Measurements from ENCODE around the gene COG2. TPM values are rescaled to one million over a fixed set of nuclear protein-coding genes. Genes with fewer than 3 reads are reported as not detected.

Gene COG2
- total RNA-seq, 1 donor from 2014 or later = 20.4 TPM

DNA sequence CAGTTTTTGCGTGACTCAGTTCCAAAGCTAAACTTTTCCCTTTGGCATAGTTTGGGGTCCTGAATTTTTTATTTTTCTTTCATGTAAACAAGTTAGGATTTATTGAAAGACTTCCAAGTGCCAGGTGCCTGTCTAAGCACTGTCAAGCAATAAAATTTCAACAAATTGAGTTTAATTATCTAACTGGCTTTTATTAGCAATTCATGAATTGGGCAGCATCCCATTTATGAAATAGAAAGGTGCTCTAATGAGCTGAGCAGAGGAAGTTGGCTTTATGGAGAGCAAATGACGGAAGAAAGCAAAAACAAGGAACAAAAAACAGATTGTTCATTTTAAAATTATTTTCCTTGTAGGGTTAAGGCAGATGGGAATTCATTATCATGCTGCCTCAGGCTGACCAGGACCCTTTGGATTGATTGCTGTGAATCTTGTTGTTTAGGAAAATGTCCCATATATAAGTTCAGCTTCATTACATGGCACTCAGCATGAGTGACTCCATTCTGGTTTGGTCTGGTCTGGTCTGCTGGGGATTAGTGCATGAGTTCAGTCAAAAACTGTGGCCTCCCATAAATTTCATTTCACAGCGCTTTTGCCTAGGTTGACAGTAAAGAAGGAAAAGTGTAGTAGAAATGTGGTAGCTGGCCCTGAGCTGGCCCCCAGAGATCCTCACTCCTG lies 21.5 kb upstream of the COG2 start:
- DNase-seq (ENCODE audit: extremely low spot score in 2 of 2) = no peak
- Histone ChIP-seq H3K4me1 (no peaks in the 10 kb centered on the region), H3K27me3 (no peaks in the 10 kb centered on the region), H3K36me3 (no peaks in the 10 kb centered on the region), H3K9me3 (no peaks in the 10 kb centered on the region), H3K4me3 (no peak overlapping the region), H3K27ac (no peak overlapping the region)
- TF ChIP-seq POLR2A (IDR thresholded peaks at IDR 0.05) = no peak
- no peak for TF ChIP-seq POLR2AphosphoS5 (IDR thresholded peaks at IDR 0.05; ENCODE audit: insufficient read depth in 1 of 2, low read depth in 1 of 2)
- TF ChIP-seq, protein P1, sequence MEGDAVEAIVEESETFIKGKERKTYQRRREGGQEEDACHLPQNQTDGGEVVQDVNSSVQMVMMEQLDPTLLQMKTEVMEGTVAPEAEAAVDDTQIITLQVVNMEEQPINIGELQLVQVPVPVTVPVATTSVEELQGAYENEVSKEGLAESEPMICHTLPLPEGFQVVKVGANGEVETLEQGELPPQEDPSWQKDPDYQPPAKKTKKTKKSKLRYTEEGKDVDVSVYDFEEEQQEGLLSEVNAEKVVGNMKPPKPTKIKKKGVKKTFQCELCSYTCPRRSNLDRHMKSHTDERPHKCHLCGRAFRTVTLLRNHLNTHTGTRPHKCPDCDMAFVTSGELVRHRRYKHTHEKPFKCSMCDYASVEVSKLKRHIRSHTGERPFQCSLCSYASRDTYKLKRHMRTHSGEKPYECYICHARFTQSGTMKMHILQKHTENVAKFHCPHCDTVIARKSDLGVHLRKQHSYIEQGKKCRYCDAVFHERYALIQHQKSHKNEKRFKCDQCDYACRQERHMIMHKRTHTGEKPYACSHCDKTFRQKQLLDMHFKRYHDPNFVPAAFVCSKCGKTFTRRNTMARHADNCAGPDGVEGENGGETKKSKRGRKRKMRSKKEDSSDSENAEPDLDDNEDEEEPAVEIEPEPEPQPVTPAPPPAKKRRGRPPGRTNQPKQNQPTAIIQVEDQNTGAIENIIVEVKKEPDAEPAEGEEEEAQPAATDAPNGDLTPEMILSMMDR (IDR thresholded peaks at IDR 0.05) = no peak
- intact Hi-C loops (cut with DNase I) = no loop called here

DNA sequence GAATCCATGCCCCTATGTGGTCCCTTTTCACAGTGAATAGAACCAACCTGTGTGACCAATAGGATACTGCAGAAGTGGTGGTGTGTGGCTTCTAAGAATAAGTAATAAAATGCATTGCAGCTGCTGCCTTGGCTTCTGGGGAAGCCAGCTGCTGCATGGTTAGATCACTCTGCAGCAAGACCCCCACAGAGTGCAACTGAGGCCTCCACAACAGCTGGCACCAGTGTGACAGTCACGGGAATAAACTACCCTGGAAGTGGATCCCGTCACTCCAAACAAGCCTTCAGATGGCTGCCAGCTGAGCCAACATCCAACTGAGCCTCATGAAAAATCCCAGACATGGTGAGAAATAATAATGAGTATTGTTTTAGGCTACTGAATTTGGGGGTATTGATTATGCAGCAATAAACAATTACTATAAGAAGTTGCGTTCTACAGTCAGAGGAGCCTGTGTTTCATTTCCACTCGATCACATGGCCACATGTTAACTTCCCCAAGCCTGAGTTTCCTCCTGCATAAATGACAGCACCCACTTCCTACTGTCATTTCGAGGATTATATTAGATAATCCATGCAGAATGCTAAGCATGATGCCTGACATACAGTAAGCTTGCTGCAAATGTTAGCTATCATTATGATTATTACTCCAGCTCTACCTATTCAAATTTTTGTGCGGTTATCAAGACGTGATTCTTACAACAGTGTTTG lies 20.8 kb upstream of the COG2 start:
- H3K27me3 ChIP-seq = no peaks in the 10 kb centered on the region
- TF ChIP-seq POLR2AphosphoS5 (IDR thresholded peaks at IDR 0.05; ENCODE audit: insufficient read depth in 1 of 2, low read depth in 1 of 2) (no peak), POLR2A (IDR thresholded peaks at IDR 0.05) (no peak)
- TF ChIP-seq, protein P1 (IDR thresholded peaks at IDR 0.05) = no peak
- intact Hi-C loops (cut with DNase I) = no loop called here
- H3K36me3 ChIP-seq = no peaks in the 10 kb centered on the region
- DNase-seq (ENCODE audit: extremely low spot score in 2 of 2) = no peak
- H3K27ac ChIP-seq = no peak overlapping the region
- no peaks in the 10 kb centered on the region for H3K4me1 ChIP-seq
- H3K4me3 ChIP-seq = no peak overlapping the region
- no peaks in the 10 kb centered on the region for H3K9me3 ChIP-seq

DNA sequence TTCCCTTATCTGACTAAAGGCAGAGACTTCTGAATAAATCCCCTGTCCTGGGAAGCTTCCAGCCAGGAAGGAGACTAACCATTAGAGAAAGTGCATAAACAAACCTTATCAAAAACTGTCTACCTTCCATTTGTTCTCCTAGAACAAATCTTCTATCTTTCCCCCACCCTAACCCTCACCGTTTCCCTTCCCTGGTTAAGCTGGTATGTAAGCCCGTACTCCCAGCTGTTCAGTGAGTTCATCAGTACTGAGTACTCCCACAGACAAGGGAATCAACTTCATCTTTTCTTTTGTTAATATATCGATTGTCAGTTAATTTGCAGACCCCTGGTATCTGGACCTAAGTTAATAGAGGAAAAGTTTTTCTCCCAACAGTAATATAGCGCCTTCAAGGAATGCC lies 20.1 kb upstream of the COG2 start:
- no peak overlapping the region for H3K4me3 ChIP-seq
- intact Hi-C loops (cut with DNase I) = no loop called here
- DNase-seq (ENCODE audit: extremely low spot score in 2 of 2) = no peak
- no peaks in the 10 kb centered on the region for H3K36me3 ChIP-seq
- no peaks in the 10 kb centered on the region for H3K9me3 ChIP-seq
- H3K27ac ChIP-seq = no peak overlapping the region
- no peak for TF ChIP-seq POLR2AphosphoS5 (IDR thresholded peaks at IDR 0.05; ENCODE audit: insufficient read depth in 1 of 2, low read depth in 1 of 2)
- TF ChIP-seq POLR2A (IDR thresholded peaks at IDR 0.05) = no peak
- TF ChIP-seq, protein P1 (IDR thresholded peaks at IDR 0.05) = no peak
- no peaks in the 10 kb centered on the region for H3K4me1 ChIP-seq
- no peaks in the 10 kb centered on the region for H3K27me3 ChIP-seq

DNA sequence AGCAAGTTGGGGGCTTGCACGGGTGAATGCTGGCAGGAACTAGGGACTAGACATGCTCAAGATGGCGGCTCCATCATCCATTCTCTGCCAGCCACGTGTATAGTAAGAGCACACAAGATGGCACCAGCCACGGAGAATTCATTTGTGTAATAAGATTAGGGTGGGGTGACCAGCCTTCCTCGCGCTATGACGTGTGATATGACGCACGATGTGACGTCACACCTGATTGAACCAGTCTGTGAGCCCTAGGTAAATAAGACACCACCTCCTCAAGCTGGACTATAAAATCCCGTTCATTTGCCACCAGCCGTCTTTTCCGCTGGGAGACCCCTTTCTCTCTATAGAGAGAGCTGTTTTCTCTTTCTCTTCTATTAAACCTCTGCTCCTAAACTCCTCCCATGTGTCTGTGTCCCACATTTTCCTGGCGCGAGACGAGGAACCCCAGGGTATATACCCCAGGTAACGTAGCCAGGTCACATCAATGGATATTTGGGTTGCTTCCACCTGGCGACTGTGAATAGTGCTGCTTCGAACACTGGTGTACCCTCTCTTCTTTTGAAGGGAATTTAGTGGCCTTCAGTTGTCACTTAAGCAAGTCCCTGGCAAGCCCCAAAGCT lies 18.1 kb upstream of the COG2 start:
- H3K27me3 ChIP-seq = no peaks in the 10 kb centered on the region
- H3K9me3 ChIP-seq = no peaks in the 10 kb centered on the region
- no peaks in the 10 kb centered on the region for H3K36me3 ChIP-seq
- TF ChIP-seq, protein P1 (IDR thresholded peaks at IDR 0.05) = no peak
- TF ChIP-seq POLR2A (IDR thresholded peaks at IDR 0.05) (no peak), POLR2AphosphoS5 (IDR thresholded peaks at IDR 0.05; ENCODE audit: insufficient read depth in 1 of 2, low read depth in 1 of 2) (no peak)
- no peak overlapping the region for H3K27ac ChIP-seq
- no peaks in the 10 kb centered on the region for H3K4me1 ChIP-seq
- intact Hi-C loops (cut with DNase I) = no loop called here
- H3K4me3 ChIP-seq = no peak overlapping the region
- DNase-seq (ENCODE audit: extremely low spot score in 2 of 2) = no peak

DNA sequence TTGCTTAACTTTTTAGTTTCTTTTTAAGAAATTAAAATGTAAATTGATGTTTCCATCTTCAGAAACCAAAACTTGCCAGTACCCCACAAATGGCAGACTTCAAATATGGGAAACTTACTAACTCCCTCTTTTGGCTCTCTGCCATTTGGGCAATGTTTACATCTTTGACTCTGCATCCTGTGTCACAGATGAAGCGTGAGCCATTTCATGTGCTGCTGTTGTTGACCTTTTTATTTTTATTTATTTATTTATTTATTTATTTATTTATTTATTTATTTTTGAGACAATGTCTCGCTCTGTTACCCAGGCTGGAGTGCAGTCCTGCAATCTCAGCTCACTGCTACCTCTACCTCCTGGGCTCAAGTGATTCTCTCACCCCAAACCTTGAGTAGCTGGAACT lies 16.0 kb upstream of the COG2 start:
- no peaks in the 10 kb centered on the region for H3K9me3 ChIP-seq
- no peaks in the 10 kb centered on the region for H3K36me3 ChIP-seq
- no peaks in the 10 kb centered on the region for H3K27me3 ChIP-seq
- DNase-seq (ENCODE audit: extremely low spot score in 2 of 2) = no peak
- H3K27ac ChIP-seq = no peak overlapping the region
- intact Hi-C loops (cut with DNase I) = no loop called here
- TF ChIP-seq, protein P1 (IDR thresholded peaks at IDR 0.05) = no peak
- no peak for TF ChIP-seq POLR2AphosphoS5 (IDR thresholded peaks at IDR 0.05; ENCODE audit: insufficient read depth in 1 of 2, low read depth in 1 of 2)
- H3K4me3 ChIP-seq = no peak overlapping the region
- H3K4me1 ChIP-seq = no peaks in the 10 kb centered on the region
